ENCODE data around the gene MAL. TPM values are rescaled to one million over a fixed set of nuclear protein-coding genes. Genes with fewer than 3 reads are reported as not detected.

MAL gene
- total RNA-seq, 3 donors from 2014 or later (not counting 1 experiment from before 2014, with no cell fraction given) = 0.54 to 3.3 (median 1.8) TPM

DNA sequence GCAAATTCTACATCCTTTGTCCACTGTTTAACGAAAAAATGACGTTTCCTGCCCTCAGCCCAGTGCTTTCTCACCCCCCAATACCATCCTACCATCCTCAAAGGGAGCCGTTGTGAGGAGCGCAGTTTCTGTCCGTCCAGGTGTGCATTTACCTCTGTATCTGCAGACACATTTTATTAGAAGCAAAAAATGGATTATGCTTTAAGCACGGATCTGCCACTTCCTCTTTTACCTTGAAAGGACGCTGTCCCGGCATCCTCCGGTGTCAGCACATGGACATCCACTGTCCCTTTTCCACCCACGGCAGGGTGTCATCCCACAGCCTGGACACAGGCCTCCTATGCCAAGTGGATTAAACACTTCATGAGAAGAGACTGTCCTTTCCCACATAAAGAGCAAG lies 7.2 kb upstream of the MAL start:
- TF ChIP-seq, protein P1, sequence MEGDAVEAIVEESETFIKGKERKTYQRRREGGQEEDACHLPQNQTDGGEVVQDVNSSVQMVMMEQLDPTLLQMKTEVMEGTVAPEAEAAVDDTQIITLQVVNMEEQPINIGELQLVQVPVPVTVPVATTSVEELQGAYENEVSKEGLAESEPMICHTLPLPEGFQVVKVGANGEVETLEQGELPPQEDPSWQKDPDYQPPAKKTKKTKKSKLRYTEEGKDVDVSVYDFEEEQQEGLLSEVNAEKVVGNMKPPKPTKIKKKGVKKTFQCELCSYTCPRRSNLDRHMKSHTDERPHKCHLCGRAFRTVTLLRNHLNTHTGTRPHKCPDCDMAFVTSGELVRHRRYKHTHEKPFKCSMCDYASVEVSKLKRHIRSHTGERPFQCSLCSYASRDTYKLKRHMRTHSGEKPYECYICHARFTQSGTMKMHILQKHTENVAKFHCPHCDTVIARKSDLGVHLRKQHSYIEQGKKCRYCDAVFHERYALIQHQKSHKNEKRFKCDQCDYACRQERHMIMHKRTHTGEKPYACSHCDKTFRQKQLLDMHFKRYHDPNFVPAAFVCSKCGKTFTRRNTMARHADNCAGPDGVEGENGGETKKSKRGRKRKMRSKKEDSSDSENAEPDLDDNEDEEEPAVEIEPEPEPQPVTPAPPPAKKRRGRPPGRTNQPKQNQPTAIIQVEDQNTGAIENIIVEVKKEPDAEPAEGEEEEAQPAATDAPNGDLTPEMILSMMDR (IDR thresholded peaks at IDR 0.05) = no peak
- peaks cover 4 to 10% of the 10 kb centered on the region in 2 donors for H3K27me3 Mint-ChIP-seq (ENCODE audit: low read depth in 2 of 2)
- Histone ChIP-seq H3K27me3 (ENCODE audit: control insufficient read depth, insufficient read depth, low read length) (no peaks in the 10 kb centered on the region), H3K9me3 (ENCODE audit: control insufficient read depth, insufficient read depth, low read length) (no peaks in the 10 kb centered on the region), H3K4me1 (ENCODE audit: control insufficient read depth, insufficient read depth, low read length) (peaks cover 5% of the 10 kb centered on the region), H3K4me3 (ENCODE audit: low read length) (no peak overlapping the region), H3K27ac (ENCODE audit: low read length) (no peak overlapping the region), H3K36me3 (ENCODE audit: control insufficient read depth, insufficient read depth, low read length) (no peaks in the 10 kb centered on the region)
- no peak for ATAC-seq
- intact Hi-C loops (cut with micrococcal nuclease) = no loop called here
- 71% methylated on average over 10 of the region's 10 CpGs for WGBS (ENCODE audit: insufficient coverage)
- no peaks in the 10 kb centered on the region for H3K9me3 Mint-ChIP-seq
- H3K36me3 Mint-ChIP-seq = no peaks in the 10 kb centered on the region
- no peak overlapping the region for H3K4me3 Mint-ChIP-seq
- H3K4me1 Mint-ChIP-seq = peaks cover 0 to 3% of the 10 kb centered on the region in 2 donors
- DNase-seq = no peak
- H3K27ac Mint-ChIP-seq = no peak overlapping the region

DNA sequence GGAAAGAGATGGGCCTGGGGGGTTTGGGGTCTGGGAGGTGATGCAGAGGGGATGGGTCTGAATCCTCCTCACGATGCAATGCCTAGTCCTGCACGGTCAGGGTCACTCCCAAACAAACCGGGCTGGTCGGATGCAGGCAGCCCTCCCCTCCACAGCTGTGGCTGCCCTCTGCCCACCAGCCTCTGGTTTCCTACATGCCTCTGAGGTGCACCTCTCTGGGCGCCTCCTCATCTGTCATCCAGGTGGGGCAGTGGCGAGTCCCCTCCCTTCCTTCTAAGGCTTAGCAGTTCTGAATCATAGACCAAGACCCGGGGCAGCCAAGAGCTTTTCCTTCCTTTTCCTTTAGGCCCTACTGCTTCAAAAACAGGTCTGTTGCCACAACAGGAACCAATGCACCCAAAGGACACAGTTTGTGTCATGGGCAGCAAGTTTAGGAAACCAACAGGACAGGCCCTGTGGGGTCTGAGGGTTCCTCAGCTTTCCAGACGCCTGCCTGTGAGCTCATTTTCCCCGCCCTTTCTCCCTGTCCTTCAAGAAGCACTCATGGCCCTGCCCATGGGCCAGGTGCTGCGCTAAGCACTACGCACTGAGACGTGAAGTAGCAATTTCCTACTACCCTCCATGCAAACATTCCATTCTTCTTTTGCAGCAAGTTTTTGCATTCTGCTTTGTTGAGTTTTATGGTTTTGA lies 6.5 kb upstream of the MAL start:
- H3K27me3 Mint-ChIP-seq (ENCODE audit: low read depth in 2 of 2) = peaks cover 8 to 14% of the 10 kb centered on the region in 2 donors
- Histone ChIP-seq H3K9me3 (ENCODE audit: control insufficient read depth, insufficient read depth, low read length) (no peaks in the 10 kb centered on the region), H3K27me3 (ENCODE audit: control insufficient read depth, insufficient read depth, low read length) (peaks cover under 1% of the 10 kb centered on the region), H3K27ac (ENCODE audit: low read length) (no peak overlapping the region), H3K4me1 (ENCODE audit: control insufficient read depth, insufficient read depth, low read length) (peaks cover 5% of the 10 kb centered on the region), H3K4me3 (ENCODE audit: low read length) (no peak overlapping the region), H3K36me3 (ENCODE audit: control insufficient read depth, insufficient read depth, low read length) (no peaks in the 10 kb centered on the region)
- H3K27ac Mint-ChIP-seq = no peak overlapping the region
- H3K9me3 Mint-ChIP-seq = no peaks in the 10 kb centered on the region
- intact Hi-C loops (cut with micrococcal nuclease) = no loop called here
- H3K4me1 Mint-ChIP-seq = peaks cover 0 to 6% of the 10 kb centered on the region in 2 donors
- ATAC-seq = no peak
- no peak for DNase-seq
- 80% methylated on average over 12 of the region's 12 CpGs for WGBS (ENCODE audit: insufficient coverage)
- TF ChIP-seq, protein P1 (IDR thresholded peaks at IDR 0.05) = no peak
- no peak overlapping the region for H3K4me3 Mint-ChIP-seq
- H3K36me3 Mint-ChIP-seq = no peaks in the 10 kb centered on the region

DNA sequence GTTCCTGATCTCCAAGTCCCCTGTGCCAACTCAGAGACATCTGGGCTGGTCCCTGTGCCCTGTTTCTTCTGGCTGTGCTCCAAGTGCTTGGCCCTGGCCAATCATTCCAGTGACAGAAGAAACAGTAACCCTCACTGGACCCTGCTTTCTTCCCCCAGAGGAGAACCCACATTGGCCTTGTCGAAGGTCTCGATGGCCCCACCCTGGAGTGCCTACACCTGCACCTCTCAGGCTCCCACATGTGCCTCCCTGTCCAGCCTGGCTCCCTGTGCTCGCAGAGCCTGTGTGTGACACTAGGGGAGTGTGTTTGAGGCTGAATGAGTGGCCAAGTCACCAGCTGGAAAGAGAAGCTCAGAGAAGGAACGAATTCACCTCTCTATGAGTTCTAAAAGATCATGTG lies 5.9 kb upstream of the MAL start:
- no peaks in the 10 kb centered on the region for H3K9me3 ChIP-seq (ENCODE audit: control insufficient read depth, insufficient read depth, low read length)
- no peak for DNase-seq
- no peak overlapping the region for H3K4me3 ChIP-seq (ENCODE audit: low read length)
- H3K36me3 ChIP-seq (ENCODE audit: control insufficient read depth, insufficient read depth, low read length) = no peaks in the 10 kb centered on the region
- ATAC-seq = no peak
- no peak overlapping the region for H3K27ac ChIP-seq (ENCODE audit: low read length)
- peaks cover 6% of the 10 kb centered on the region for H3K27me3 ChIP-seq (ENCODE audit: control insufficient read depth, insufficient read depth, low read length)
- no peak overlapping the region for H3K27ac Mint-ChIP-seq
- peaks cover 8 to 18% of the 10 kb centered on the region in 2 donors for H3K27me3 Mint-ChIP-seq (ENCODE audit: low read depth in 2 of 2)
- peaks cover 5% of the 10 kb centered on the region for H3K4me1 ChIP-seq (ENCODE audit: control insufficient read depth, insufficient read depth, low read length)
- peaks cover 0 to 6% of the 10 kb centered on the region in 2 donors for H3K4me1 Mint-ChIP-seq
- no peak overlapping the region for H3K4me3 Mint-ChIP-seq
- intact Hi-C loops (cut with micrococcal nuclease) = no loop called here
- no peaks in the 10 kb centered on the region for H3K9me3 Mint-ChIP-seq
- 90% methylated on average over 4 of the region's 4 CpGs for WGBS (ENCODE audit: insufficient coverage)
- TF ChIP-seq, protein P1 (IDR thresholded peaks at IDR 0.05) = no peak
- H3K36me3 Mint-ChIP-seq = no peaks in the 10 kb centered on the region

All from natural killer cell (primary cell).